OCI-M1 (cell line): ENCODE results near the gene COX7A2L.
"Not testable (repeated sequence)": the region's sequence is repeated elsewhere in the genome, so short reads cannot be mapped to it uniquely, and the experiment has no call there.

ENCODE experiments used
- DNase-seq: peaks from one replicate; lab custom pipeline; 2025; lab: John Stamatoyannopoulos, UW

Gene COX7A2L

DNA sequence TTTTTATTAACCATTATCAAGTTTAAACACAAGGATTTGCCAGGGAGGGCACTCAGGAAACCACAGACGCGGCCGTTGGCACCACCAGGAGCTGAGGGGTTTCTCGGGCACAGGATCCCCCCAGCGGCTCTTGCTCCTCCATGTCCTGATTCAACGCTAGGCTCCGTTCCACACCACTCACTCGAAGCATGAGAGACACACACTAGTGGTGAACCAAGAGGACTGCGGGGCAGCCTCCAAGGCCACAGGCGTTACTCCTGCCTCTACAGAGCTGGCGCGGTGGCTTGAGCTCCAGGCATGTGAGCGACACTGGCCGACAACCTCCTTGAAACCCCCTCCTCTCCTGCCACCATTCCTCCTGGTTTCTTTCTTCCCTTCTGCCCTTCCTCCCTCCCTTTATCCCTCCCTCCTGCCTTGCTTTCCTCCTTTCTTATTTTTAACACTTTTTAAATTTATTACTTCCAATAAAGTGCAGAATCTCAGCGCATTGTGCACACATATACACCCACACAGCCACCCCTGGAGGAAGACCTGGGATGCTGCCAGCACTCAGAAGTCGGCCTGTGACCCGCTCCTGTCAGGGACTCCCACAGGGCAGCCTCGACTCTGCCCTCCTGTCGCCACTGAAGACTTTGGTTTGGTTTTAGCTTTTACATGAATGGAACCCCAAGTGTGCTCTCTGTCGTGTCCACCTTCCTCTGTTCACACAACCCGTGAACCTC is 21.7 kb downstream of the COX7A2L start:
- DNase-seq = no peak

DNA sequence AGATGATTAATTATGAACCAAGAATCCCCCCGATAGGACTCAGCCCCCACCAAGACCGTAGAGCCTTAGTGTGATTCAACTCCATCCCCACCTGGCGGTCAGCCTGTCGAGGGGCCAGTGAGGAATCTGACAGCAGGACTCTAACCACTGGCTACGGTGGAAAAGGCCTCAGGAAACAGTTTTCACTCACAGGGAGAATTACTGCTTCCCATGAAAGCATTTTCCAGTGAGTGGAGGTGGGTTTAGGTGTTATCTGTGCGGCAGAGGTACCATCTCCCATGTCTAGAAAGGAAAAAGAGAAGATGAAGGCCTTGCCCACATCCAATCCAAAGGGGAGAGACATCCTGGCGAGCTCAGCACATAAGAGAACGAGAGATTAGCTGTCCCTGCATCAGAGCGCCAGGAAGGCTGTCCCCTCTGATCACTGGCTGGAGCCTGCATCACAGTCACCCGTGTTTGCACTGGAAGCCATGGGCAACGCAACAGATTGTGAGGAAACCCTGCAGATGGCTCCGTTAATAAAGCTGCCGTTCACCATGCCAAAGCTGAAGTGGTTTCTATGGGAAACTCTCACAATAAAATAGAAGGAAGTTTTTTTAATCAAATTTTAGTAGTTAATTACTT is 22.3 kb downstream of the COX7A2L start:
- DNase-seq = no peak

DNA sequence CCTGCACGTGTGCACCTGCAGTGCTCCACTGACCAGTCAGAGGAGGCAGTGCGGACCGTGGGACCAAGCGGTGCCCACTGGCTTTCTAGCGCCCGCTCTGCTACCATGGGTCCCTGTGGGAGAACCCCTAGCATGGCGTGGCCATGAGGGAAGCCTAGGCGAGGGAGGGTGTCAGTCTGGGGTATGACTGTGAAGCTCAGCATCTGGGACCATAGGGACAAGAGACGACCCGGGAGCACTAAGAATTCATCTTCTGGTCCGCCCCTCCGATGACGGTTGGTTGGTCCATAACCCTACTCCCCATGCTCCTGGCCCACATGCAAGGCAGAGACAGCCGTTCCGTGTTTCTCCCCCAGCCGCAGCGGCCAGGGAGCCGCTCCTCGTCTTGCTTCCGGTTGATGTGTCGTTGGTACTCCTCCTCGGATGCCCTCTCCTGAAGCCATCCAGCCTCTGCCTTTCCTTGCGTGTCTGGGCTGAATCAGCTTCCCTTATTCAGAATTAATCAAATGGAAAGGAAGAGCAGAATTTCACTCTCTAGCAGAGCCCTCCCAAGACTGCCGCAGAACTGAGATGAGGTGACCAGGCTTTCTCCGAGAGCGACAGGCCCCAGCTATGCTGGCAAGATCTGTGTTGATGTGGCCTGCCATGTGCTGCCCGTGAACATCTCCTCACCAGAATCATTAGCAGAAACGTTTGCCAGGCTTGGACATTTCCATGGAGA is 23.0 kb downstream of the COX7A2L start:
- DNase-seq = no peak

DNA sequence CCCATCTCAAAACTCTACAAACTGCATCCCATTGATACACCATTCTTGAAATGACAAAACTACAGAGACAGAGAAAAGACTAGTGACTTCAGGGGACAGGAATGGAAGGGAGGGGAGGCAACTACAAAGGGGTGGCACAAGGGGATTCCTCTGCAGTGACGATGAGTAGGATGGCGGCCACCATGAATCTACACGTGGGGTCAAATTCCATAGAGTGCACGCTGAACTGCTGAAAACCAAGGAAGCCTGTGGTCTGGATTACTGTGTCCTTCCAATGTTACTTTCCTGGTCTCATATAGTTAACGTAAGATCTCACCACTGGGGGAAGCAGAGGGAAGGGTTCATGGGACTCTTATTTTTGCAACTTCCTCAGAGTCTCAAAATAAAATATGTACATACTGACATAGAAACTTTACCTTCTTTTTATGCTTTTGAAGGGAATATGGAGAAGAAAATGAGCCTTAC is 23.6 kb downstream of the COX7A2L start:
- DNase-seq = no peak

DNA sequence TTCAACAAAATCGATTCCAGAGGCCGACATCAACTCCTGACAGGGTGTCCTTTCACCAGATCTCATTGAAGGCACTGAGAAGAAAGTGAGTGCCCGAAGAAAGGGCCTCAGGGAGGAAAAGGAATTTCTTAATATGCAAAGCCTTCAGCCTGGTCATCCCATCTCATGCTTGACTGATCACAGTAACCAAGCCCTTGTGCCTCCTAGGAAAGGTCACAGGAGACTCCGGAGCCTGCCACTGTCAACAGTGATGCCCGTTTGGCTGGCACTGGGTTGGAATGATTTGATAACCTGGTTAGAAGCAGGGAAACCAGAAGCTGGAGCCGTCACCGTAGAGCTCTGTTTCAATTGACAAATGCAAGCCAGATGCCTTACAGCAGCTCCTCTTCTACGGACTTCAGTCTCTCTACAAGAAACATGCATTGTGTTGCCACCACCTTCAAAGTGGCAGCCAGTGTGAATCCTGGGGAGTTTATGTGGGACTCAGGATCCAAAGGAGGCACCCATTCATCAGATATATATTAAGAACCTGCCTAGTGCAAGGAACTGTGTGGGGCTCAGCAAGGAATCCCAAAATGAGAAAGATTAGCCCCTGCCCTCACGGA is 24.6 kb downstream of the COX7A2L start:
- no peak for DNase-seq

DNA sequence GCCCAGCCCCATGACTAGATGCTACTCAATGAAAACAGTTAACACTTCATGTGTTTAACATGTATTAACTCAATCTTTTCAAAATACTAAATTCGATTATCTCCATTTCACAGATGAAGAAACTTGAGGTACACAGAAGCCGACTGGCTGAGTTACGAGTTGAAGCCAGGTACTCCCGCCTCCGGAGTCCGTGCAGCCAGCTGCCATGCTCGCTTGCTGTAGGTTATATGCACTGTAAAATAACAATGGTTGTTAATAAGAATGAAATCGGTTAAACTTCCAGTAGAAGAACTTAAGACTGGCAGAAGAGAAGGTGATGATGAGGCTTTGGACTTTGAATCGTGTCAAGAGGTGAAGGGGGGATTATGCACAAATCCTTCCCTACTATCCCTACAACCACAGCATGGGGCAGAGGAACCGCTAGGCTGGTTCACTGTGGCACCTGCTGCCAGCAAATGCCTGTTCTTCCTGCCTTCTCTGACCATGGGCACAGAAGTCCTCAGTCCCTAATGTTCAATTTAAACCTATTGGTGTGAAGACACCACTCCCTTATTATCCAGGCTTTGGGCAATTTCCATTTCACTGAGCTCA is 25.4 kb downstream of the COX7A2L start:
- no peak for DNase-seq

DNA sequence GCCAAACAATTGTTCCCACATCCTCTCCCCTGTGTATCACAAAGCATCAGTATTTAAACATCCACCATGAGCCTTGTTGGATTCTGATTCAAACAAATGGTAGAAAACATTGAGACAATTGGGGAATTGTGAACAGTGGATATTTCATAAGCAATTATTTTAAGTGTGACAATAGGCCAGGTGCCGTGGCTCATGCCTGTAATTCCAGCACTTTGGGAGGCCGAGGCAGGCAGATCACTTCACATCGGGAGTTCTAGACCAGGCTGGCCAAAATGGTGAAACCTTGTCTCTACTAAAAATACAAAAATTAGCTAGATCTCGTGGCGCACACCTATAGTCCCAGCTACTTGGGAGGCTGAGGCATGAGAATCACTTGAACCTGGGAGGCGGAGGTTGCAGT is 26.2 kb downstream of the COX7A2L start:
- not testable (repeated sequence) for DNase-seq

DNA sequence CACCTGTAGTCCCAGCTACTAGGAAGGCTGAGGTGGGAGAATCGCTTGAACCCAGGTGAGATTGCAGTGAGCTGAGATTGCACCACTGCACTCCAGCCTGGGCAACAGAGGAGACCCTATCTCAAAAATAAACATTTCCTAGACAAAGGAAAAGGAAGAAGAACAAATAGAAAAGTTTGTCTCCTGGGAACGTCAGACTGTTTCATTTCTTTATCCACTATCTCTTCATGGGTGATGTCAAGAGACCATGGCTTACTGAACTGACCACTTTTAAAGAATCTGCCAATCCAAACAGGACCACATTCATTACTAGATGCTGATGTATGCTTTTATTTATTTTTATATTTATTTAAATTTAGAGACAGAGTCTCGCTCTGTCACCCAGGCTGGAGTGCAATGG is 26.8 kb downstream of the COX7A2L start:
- no peak for DNase-seq

DNA sequence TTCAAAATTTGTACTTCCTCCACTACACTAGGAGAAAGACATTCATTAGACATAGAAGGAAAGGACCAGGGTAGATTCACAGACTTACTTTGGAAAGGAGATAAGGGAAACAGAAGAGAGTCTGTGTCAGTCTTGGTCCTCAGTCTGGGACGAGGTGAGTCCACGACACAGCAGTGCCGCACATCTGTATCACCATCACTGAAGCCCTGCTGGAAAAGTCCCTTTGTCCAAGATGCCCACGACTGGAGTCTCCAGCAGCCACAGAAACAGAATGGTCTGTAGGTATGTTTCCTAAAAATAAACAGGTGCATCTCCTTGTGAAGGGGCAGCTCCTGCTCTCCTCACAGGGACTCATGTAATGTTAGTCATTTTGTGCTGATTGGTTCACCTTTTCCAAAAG is 27.4 kb downstream of the COX7A2L start:
- DNase-seq = no peak

DNA sequence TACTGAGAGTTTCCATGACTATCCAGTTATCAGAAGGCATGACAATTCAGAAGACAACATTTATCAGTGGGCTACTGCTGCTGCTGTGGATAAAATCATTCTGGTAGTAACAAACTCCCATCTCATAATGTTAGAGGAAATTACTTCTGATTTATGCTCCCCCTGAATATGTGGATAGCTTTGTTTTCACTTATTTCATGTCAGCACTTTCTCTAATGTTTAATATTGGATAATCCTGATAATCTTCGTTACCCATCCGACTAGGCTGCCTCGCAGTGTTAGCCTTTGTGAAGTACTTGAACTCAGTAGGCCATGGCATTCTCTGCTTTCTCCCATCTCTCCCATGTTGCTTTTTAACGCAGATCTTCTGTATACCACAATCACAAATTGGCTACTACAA is 28.4 kb downstream of the COX7A2L start:
- no peak for DNase-seq

DNA sequence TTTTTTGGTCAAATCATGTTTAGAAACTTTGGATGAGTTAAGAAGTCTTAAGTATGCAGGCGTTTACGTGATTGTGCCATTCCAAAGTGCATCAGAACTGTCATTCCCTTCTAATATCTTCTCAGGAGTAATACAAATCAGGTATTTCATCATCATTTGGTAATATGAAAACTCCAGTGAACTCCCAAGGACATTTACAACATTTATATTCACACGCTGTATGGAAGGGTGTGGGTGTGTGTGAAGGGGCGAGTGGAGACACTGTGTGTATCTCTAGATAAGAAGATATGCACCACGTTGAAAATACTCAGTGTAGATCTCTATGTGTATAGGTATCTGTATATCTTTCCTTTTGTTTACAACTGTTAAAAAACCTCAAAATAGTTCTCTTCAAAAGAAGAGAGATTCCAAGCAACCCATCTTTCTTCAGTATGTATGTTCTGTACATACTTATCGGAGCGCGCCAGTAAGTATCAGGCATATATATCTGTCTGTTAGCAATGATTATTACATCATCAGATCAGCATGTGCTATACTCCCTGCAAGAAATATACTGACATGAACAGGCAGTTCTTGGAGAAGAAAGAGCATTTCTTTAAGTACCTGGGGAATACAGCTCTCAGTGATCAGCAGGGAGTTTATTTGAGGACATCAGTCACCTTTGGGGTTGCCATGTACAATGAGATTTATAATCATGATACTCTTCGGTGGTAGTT is 29.3 kb downstream of the COX7A2L start:
- DNase-seq = no peak

DNA sequence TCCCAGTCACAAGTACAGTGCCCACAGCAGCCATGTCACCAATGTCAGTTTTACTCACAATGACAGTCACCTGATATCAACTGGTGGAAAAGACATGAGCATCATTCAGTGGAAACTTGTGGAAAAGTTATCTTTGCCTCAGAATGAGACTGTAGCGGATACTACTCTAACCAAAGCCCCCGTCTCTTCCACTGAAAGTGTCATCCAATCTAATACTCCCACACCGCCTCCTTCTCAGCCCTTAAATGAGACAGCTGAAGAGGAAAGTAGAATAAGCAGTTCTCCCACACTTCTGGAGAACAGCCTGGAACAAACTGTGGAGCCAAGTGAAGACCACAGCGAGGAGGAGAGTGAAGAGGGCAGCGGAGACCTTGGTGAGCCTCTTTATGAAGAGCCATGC is 31.3 kb downstream of the COX7A2L start:
- no peak for DNase-seq

DNA sequence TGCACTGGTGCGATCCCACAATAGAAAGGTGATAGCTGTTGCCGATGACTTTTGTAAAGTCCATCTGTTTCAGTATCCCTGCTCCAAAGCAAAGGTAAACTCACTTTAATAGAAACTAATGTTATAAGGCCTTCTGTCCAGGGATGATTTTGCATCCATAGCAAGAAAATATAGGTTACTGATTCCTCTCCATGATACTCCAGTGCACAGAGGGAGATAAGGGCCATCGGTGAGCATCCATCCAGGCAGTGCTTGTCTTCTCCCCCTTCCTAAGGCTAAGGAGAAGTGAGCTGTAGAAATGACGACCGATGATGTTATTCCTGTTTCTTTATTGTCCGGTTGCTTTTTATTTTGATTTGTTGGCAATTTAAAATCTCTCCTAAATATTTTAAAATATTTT is 32.1 kb downstream of the COX7A2L start:
- no peak for DNase-seq

DNA sequence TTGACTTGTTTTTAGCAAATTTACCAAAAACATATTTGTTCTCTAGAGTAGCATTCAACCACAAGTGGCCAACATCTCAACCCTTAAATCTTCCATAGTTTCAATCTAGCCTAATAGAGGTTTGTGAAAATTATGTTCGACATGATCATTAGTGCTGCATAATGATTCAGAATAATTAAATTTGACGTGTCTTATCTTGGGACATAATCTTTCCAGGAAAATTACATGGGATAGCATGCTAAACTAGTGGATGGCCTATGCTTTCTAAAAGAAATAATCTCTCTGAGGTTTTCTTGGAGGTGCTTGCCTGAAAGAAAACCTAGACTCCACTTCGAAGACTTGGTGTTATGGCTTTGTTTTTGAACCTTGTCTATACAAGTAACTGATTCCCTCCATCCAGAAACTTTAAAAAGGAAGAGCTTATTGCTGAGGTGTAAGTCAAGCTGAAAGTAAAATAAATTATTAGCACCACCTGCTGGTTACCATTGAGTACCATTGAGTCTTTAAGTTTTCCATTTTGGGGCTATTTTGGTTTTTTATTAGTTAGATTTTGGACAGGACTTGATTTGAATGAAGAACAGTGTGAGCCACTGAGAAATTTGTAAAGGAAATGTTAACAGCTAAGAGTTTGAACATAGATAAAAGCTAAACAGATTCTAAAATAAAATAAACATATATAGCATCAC is 32.7 kb downstream of the COX7A2L start:
- peak; percentile 61 for DNase-seq

DNA sequence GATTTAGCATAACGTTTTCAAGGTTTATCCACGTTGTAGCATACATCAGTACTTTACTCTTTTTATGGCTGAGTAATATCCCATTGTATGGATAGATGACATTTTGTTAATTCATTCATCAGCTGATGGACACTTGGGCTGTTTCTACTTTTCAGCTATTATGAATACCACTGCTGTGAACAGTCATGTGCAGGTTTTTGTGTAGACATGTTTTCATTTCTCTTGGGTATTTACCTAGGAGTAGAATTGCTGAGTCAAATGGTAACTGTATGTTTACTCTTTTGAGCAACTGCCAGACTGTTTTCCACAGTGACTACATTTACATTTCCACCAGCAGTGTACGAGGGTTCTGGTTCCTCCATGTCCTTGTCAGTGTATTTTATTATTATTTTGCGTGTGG is 33.9 kb downstream of the COX7A2L start:
- DNase-seq = no peak

DNA sequence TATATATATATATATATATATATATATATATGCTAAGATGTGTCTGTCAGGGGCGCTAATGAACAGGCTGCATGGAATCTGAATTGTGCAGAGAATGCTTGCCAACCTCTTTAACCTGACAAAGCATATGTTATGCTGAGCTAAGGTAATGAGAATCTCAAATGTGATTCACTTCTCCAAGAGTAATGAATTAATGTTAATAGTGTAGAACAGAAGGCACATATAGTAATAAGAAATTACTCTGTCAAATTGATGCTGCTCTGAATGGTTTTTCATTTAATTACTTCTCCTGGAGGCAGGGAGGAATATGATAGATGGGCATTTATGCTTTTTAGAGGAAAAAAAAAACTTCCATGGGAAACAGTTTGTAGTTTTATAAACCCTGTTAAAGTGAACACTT is 35.4 kb downstream of the COX7A2L start:
- DNase-seq = no peak

DNA sequence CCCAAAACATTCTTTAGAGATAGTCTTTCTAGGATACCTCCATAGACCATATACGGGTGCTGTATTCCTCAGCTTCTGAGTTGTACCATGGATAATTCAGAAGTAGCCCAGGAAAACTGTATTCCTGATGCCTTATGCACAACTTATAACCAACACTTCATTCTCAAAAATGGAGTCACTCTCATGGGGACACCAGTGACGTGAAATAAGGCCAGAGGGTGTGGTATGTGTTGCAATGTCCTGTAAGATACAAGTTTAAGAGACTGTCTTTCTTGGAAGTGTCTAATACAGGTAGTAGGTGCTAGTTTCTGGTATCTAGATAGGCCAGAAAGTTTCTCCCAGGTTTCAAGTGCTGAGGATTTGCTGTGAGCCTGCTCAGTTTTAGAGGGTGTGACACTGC is 36.1 kb downstream of the COX7A2L start:
- no peak for DNase-seq

DNA sequence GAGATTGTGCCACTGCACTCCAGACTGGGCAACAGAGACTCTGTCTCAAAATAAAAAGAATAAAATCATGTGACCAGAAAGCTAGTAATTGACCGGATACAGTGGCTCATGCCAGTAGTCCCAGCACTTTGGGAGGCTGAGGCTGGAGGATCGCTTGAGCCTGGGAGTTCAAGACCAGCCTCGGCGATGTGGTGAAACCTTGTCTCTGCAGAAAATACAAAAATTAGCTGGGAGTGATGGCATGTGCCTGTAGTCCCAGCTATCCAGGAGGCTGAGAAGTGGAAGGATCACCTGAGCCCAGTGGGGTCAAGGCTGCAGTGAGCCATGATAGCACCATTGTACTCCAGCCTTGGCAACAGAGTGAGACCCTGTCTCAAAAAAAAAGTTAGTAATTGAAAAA is 36.8 kb downstream of the COX7A2L start:
- no peak for DNase-seq

DNA sequence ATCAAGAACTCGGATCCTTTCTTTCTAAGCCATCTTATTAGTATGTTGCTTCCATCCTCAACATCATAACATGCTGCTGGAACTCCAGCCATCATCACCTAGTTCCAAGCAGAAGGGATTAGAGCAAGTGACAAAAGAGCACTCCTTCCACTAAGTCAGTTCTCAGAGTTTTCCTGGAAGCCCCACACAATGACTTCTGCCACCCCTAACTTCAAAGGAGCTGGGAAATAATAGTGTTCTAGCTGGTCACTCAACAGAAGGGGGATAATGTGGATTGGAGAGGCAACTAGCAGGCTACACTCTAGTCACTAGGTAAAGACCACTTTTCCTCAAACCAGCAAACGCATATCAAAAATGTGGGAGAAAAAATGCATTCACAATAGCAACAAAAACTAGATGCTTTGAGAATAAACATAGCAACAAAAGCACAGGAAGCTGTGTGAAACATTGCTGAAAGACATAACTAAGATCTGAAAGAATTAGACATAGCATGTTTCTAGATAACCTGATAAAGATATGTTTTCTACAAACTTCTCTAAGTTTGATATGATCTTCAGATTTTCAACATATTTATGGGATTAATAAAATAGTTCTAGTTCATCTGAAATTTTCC is 39.5 kb downstream of the COX7A2L start:
- DNase-seq = no peak

DNA sequence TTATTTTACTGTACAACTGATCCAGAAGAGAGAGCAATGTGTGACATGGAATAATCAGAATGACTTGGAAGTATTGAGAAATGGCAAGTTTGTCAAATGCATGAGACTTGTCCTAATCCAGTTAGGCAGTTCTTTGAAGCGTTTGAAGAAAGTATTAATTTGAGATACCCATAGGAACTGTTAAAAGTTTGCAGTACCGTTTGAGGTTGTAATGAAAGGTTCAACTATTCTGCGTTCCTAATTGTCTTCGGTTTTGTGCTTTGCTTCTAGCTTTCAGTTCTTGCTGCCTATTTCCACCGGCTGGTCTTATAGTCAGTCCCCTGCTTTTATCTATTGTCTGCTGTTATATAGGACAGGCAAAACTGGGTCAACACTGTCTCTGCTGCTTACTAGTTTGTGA is 41.8 kb downstream of the COX7A2L start:
- no peak for DNase-seq

DNA sequence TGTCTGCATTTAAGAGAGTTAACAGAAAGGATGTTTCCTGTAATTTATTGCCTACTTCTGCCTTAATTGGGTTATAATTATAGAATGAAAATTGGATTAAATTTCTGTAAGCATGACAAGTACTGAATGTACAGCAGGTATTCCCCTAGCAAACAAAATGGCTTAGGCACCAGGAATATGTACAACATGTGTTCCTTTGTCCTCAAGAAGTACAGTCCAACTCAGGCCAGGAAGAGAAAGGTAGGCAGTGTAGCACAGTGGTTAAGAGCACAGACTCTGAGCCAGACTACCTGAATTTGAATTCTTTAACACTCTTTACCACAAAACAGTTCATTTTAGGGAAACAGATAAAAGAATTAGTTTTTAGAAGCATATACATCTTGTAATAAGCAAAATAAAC is 43.1 kb downstream of the COX7A2L start:
- DNase-seq = no peak
